CD8-positive, alpha-beta memory T cell (primary cell): ENCODE data around the gene MFAP3L. TPM values are rescaled to one million over a fixed set of nuclear protein-coding genes. Genes with fewer than 3 reads are reported as not detected.
A peak's percentile ranks its signal among the peaks of the same experiment; 100 is the strongest.

ENCODE experiments used
- CTCF ChIA-PET: fragments of 350-600 bp; sonication (Branson Sonifier 250); formaldehyde crosslinking; loops from one replicate; lab custom pipeline; 2021; ENCODE audit warnings: antibody characterized with exemption; lab: Charles Lee
- POLR2A ChIA-PET: fragments of 350-600 bp; sonication (Branson Sonifier 250); formaldehyde crosslinking; loops from one replicate; lab custom pipeline; 2021; ENCODE audit warnings: antibody characterized with exemption; lab: Charles Lee
- DNase-seq, 5 donors: peaks; one replicate each; pipeline versions ENCODE4 v3.0.0 to v3.0.0-alpha.2; 2020 to 2022; ENCODE audit warnings: mixed read lengths in 1 of 5
- H3K27ac ChIP-seq: one replicate; pipeline ENCODE4 v1.7.0; 2013; ENCODE audit warnings: low read depth, mild to moderate bottlenecking, low read length, moderate library complexity
- H3K27me3 ChIP-seq: 2 replicates; pipeline ENCODE4 v1.7.0; 2013; ENCODE audit warnings: low read length, mild to moderate bottlenecking; ENCODE audit not compliant: insufficient read depth, poor library complexity, severe bottlenecking
- H3K36me3 ChIP-seq: 2 replicates; pipeline ENCODE4 v1.7.0; 2013; ENCODE audit warnings: mild to moderate bottlenecking, low read length, moderate library complexity; ENCODE audit not compliant: insufficient read depth
- H3K4me1 ChIP-seq: 2 replicates; pipeline ENCODE4 v1.7.0; 2013; ENCODE audit warnings: mild to moderate bottlenecking, low read length, moderate library complexity; ENCODE audit not compliant: insufficient read depth
- H3K4me3 ChIP-seq: 2 replicates; pipeline ENCODE4 v1.7.0; 2013; ENCODE audit warnings: mild to moderate bottlenecking, low read length
- H3K9me3 ChIP-seq: 2 replicates; pipeline ENCODE4 v1.7.0; 2013; ENCODE audit warnings: mild to moderate bottlenecking, low read length
- H3K27ac Mint-ChIP-seq, 8 donors: one replicate each; pipeline ENCODE4 v1.8.0; 2020 to 2021; ENCODE audit warnings: mixed read lengths in 8 of 8, mild to moderate bottlenecking in 6 of 8, inconsistent platforms in 3 of 8, moderate library complexity in 3 of 8
- H3K27me3 Mint-ChIP-seq, 2 donors: one replicate each; pipeline ENCODE4 v1.8.0; 2020 to 2021; ENCODE audit warnings: mixed read lengths in 2 of 2, mild to moderate bottlenecking in 1 of 2, moderate library complexity in 1 of 2
- H3K36me3 Mint-ChIP-seq, 3 donors: one replicate each; pipeline ENCODE4 v1.8.0; 2020 to 2021; ENCODE audit warnings: mixed read lengths in 3 of 3, inconsistent platforms in 1 of 3, mild to moderate bottlenecking in 1 of 3
- H3K4me1 Mint-ChIP-seq, 3 donors: one replicate each; pipeline ENCODE4 v1.8.0; 2020 to 2021; ENCODE audit warnings: mixed read lengths in 3 of 3, inconsistent platforms in 1 of 3, mild to moderate bottlenecking in 1 of 3
- H3K4me3 Mint-ChIP-seq, 7 donors: one replicate each; pipeline ENCODE4 v1.8.0; 2020 to 2021; ENCODE audit warnings: mixed read lengths in 7 of 7, mild to moderate bottlenecking in 6 of 7, moderate library complexity in 4 of 7, inconsistent platforms in 2 of 7
- H3K9me3 Mint-ChIP-seq, 5 donors: one replicate each; pipeline ENCODE4 v1.8.0; 2020 to 2022; ENCODE audit warnings: mixed read lengths in 5 of 5, mild to moderate bottlenecking in 3 of 5, moderate library complexity in 2 of 5, inconsistent platforms in 1 of 5
- polyA plus RNA-seq: library from polyadenylated mRNA; unstranded; fragments of 300-500 nt; fragmentation: Illumina TruSeq; gene quantifications from one replicate; pipeline ENCODE4 v1.2.3, GENCODE V29; 2021
- total RNA-seq, 2 experiments: library from RNA; stranded (reverse); gene quantifications; one replicate each; pipeline ENCODE4 v1.2.3, GENCODE V29; 2021

MFAP3L gene
- total RNA-seq (1 to 10 TPM; 3.0 to 3.3 TPM), polyA plus RNA-seq (0.10 TPM)

DNA sequence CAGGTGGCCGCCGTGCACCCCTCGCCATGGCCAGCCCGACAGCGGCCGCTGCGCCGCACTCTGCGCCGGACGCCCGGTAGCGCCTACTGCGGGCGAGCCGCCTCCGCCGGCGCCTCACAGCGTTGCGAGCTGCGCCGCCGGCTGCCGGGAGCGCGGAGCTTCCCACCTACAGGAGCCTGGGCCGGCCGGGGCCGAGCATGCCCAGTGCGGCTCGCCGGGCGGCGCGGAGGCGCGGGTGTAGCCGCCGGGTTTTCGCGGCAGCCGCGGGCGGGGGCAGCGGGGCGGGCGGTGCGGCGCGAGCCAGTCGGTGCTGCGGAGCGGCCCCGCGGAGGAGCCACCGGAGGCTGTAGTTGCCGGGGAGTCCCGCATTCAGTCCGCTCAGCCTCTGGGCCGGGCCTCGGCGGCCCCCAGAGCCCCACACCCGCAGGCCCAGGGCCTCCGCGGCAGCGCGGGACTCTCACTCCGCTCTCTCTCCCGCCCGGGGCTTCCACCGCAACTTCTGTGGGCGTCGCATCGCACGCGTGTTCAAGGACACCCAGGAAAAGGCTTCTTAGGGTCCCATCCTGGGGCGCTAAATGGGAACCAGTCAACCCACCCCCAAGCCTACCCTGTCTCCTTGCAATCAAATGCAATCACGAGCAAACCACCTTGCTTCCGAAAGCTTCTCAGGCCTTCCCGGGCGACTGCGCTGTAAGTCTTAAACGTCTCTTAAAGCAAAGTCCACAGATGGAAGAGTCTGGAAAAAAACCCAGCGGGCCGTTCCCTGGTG lies at the start of gene MFAP3L:
Gene MFAP3L, minus strand, starts transcription at position 143 of the 769 bp plus-strand sequence. CDS start 20,518 bp downstream, outside the sequence.
- Mint-ChIP-seq H3K9me3 (peaks cover 0 to 1% (median 0%) of the 10 kb centered on the region in 5 donors), H3K27me3 (peaks cover 9 to 26% of the 10 kb centered on the region in 2 donors), H3K36me3 (peaks cover 0 to 9% (median 0%) of the 10 kb centered on the region in 3 donors), H3K27ac (peak within 1 kb of the TSS; percentile 69 to 93 (median 88)), H3K4me3 (peak within 1 kb of the TSS; percentile 91 to 97 (median 92)), H3K4me1 (peaks cover 12 to 20% (median 18%) of the 10 kb centered on the region in 3 donors)
- DNase-seq = peak; percentile 65 to 87 (median 82)
- peaks cover 9% of the 10 kb centered on the region for H3K27me3 ChIP-seq
- CTCF ChIA-PET = interaction anchor here (1.1 to 1.5 kb wide), 3 partner anchors 14 to 1708 kb away, joined by 3 to 4 read pairs (median 3); partner anchors contain the start of gene NEK1
- H3K9me3 ChIP-seq = no peaks in the 10 kb centered on the region
- peak within 1 kb of the TSS; percentile 90 for H3K4me3 ChIP-seq
- POLR2A ChIA-PET = interaction anchor here (0.7 kb wide), 1 partner anchor 367 kb away, joined by 10 read pairs; no protein-coding TSS in a partner anchor
- H3K36me3 ChIP-seq = no peaks in the 10 kb centered on the region
- H3K4me1 ChIP-seq = peaks cover 4% of the 10 kb centered on the region
- peak within 1 kb of the TSS; percentile 61 for H3K27ac ChIP-seq

DNA sequence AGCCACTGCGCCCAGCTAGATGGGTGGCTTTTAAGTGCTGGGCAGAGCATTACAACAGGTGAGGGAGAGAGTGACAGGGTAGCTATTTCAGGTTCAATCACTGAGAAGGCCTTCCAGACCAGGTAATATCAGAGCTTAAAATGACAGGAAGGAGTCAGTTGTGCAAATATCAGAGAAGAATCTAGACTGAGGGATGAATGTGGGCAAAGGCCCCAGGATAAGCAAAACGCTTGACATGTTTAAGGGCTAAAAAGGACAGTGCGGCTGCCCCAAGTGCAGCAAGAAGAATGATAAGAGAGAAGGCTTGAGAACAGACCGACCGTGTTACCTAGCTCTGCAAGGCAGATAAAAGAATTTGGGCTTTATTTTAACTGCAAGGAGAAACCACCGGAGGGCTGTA lies 45.0 kb upstream of the MFAP3L start:
- POLR2A ChIA-PET = no interaction called here
- Histone ChIP-seq H3K9me3 (no peaks in the 10 kb centered on the region), H3K36me3 (no peaks in the 10 kb centered on the region), H3K4me1 (no peaks in the 10 kb centered on the region), H3K27me3 (no peaks in the 10 kb centered on the region), H3K27ac (no peak overlapping the region), H3K4me3 (no peak overlapping the region)
- Mint-ChIP-seq H3K9me3 (no peaks in the 10 kb centered on the region), H3K27ac (no peak overlapping the region), H3K36me3 (no peaks in the 10 kb centered on the region), H3K4me1 (no peaks in the 10 kb centered on the region), H3K4me3 (no peak overlapping the region), H3K27me3 (peaks cover 0 to 8% of the 10 kb centered on the region in 2 donors)
- DNase-seq = no peak
- CTCF ChIA-PET = no interaction called here

DNA sequence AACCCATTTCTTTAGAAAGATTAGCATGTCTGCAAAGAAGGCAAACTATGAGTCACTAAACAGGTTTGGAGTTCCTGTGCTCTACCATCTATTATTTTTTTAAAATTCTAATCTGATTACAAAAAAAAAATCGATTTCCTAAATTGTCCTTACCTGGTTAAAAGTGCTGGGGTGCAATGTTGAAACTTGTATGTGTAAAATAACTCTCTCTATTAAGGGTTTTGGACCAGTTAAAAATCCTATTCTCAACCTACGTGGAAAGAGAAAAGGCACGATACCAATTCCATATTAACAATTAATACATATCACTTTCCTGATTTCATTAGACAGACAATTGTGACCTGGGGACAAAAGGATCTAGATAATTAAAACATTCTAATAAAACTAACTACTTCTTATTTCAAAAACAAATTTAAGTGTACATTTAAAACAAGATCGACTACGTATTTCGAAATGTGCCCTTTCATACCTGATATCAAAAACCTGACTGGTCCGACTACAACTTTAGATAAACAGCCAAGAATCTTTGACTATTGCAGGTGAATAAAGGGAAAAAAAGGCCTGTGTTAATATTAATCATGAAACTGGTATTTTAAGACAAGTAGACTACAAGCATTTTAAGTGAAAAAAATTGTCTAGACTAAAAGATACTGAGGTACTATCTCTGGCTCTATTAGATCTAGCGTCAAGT lies 42.4 kb upstream of the MFAP3L start:
- H3K4me3 Mint-ChIP-seq = no peak overlapping the region
- no peaks in the 10 kb centered on the region for H3K4me1 ChIP-seq
- no peak overlapping the region for H3K27ac ChIP-seq
- H3K4me1 Mint-ChIP-seq = no peaks in the 10 kb centered on the region
- no peak overlapping the region for H3K4me3 ChIP-seq
- ChIA-PET POLR2A (no interaction called here), CTCF (no interaction called here)
- no peak for DNase-seq
- no peak overlapping the region for H3K27ac Mint-ChIP-seq
- no peaks in the 10 kb centered on the region for H3K36me3 ChIP-seq
- H3K9me3 ChIP-seq = no peaks in the 10 kb centered on the region
- no peaks in the 10 kb centered on the region for H3K9me3 Mint-ChIP-seq
- H3K27me3 Mint-ChIP-seq = peaks cover 2 to 3% of the 10 kb centered on the region in 2 donors
- no peaks in the 10 kb centered on the region for H3K36me3 Mint-ChIP-seq
- no peaks in the 10 kb centered on the region for H3K27me3 ChIP-seq

- no peak for DNase-seq
- ChIA-PET CTCF (no interaction called here), POLR2A (no interaction called here)
- no peaks in the 10 kb centered on the region for H3K36me3 ChIP-seq
- no peaks in the 10 kb centered on the region for H3K9me3 Mint-ChIP-seq
- no peaks in the 10 kb centered on the region for H3K4me1 ChIP-seq
- no peaks in the 10 kb centered on the region for H3K4me1 Mint-ChIP-seq
- no peak overlapping the region for H3K27ac ChIP-seq
- H3K4me3 ChIP-seq = no peak overlapping the region
- no peak overlapping the region for H3K4me3 Mint-ChIP-seq
- no peaks in the 10 kb centered on the region for H3K36me3 Mint-ChIP-seq
- no peaks in the 10 kb centered on the region for H3K27me3 ChIP-seq
- no peaks in the 10 kb centered on the region for H3K9me3 ChIP-seq
- no peak overlapping the region for H3K27ac Mint-ChIP-seq
- peaks cover 3 to 31% of the 10 kb centered on the region in 2 donors for H3K27me3 Mint-ChIP-seq
Observed at GRCh38 chr4:170059421-170059820, 33.2 kb upstream of the MFAP3L start.

DNA sequence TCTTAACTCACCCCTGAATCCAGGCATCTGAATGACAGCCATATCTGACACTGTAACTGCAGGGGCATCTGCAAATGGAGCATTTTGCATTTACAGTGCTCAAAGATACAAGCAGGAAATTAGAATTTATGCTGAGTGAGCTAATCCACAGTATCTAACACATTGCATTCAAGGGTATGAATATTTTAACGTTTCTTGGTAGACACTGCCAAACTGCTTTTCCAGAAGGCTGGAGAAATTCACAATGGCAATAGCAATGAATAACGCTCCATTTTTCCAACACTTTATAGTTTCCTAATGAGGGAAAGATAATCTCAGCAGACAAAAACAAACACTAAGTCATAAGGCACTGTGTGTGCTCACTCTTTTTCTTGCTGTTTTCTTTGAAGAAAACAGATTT lies 32.6 kb upstream of the MFAP3L start:
- DNase-seq = no peak
- Mint-ChIP-seq H3K4me1 (no peaks in the 10 kb centered on the region), H3K27ac (no peak overlapping the region), H3K27me3 (peaks cover 3 to 31% of the 10 kb centered on the region in 2 donors), H3K9me3 (no peaks in the 10 kb centered on the region), H3K4me3 (no peak overlapping the region), H3K36me3 (no peaks in the 10 kb centered on the region)
- H3K36me3 ChIP-seq = no peaks in the 10 kb centered on the region
- H3K4me1 ChIP-seq = no peaks in the 10 kb centered on the region
- H3K4me3 ChIP-seq = no peak overlapping the region
- H3K27me3 ChIP-seq = no peaks in the 10 kb centered on the region
- ChIA-PET POLR2A (no interaction called here), CTCF (no interaction called here)
- no peak overlapping the region for H3K27ac ChIP-seq
- no peaks in the 10 kb centered on the region for H3K9me3 ChIP-seq

DNA sequence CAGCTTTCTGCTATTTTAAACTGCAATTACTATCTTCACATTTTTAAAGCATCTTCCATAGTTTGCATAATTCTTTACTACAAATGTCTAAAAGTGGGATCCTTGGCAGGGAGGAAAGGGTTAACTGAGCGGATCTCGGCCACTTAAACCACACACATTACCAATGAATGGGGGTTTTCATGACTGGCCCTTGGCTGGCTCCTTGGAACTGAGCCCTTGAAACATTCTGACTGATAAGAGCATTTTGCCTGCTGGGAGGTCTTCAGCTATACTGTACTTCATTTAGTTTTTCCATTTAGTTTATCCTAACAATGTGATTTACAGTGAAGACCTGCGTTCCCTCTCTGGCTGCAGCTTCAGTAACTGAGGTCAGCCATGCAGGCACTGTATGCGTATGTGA lies 31.7 kb upstream of the MFAP3L start:
- no peaks in the 10 kb centered on the region for H3K36me3 ChIP-seq
- CTCF ChIA-PET = no interaction called here

DNA sequence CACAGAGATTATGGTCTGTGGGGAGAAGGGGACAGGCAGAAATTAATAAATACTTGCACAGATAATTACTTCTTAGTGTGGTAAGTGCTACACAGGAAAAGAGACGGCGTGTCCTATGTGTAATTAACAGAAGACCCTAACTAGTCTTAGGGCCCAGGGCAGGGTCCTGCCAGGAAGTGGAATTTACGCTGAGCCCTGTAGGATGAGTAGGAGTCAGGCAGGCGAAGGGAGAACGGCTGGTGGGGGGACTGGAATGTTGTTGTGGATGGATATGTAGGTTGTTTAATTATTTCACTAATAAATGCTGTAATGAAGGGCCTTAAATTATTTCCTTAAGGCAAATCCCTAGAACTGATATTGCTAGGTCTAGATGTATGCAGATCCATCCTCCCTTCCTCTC lies 26.7 kb upstream of the MFAP3L start:
- Histone ChIP-seq H3K4me3 (no peak overlapping the region), H3K4me1 (no peaks in the 10 kb centered on the region), H3K9me3 (no peaks in the 10 kb centered on the region), H3K27me3 (no peaks in the 10 kb centered on the region), H3K27ac (no peak overlapping the region), H3K36me3 (no peaks in the 10 kb centered on the region)
- Mint-ChIP-seq H3K27me3 (peaks cover 5 to 29% of the 10 kb centered on the region in 2 donors), H3K4me3 (no peak overlapping the region), H3K27ac (no peak overlapping the region), H3K4me1 (no peaks in the 10 kb centered on the region), H3K9me3 (no peaks in the 10 kb centered on the region), H3K36me3 (no peaks in the 10 kb centered on the region)
- CTCF ChIA-PET = no interaction called here
- POLR2A ChIA-PET = interaction anchor here (0.7 kb wide), 1 partner anchor 130 kb away, joined by 3 read pairs; no protein-coding TSS in a partner anchor
- DNase-seq = no peak

More for the DNA sequence above, 31.7 kb upstream of the MFAP3L start:
- Mint-ChIP-seq H3K36me3 (no peaks in the 10 kb centered on the region), H3K27ac (no peak overlapping the region), H3K9me3 (no peaks in the 10 kb centered on the region), H3K4me1 (no peaks in the 10 kb centered on the region), H3K27me3 (peaks cover 5 to 26% of the 10 kb centered on the region in 2 donors), H3K4me3 (no peak overlapping the region)
- POLR2A ChIA-PET = no interaction called here
- H3K9me3 ChIP-seq = no peaks in the 10 kb centered on the region
- no peaks in the 10 kb centered on the region for H3K27me3 ChIP-seq
- no peak overlapping the region for H3K27ac ChIP-seq
- H3K4me3 ChIP-seq = no peak overlapping the region
- no peak for DNase-seq
- H3K4me1 ChIP-seq = no peaks in the 10 kb centered on the region

GRCh38 chr4:170051402-170051801 lies 25.2 kb upstream of the MFAP3L start:
- H3K9me3 ChIP-seq = no peaks in the 10 kb centered on the region
- H3K36me3 ChIP-seq = no peaks in the 10 kb centered on the region
- Mint-ChIP-seq H3K4me3 (no peak overlapping the region), H3K9me3 (no peaks in the 10 kb centered on the region), H3K27me3 (peaks cover 5 to 20% of the 10 kb centered on the region in 2 donors), H3K36me3 (no peaks in the 10 kb centered on the region), H3K27ac (no peak overlapping the region), H3K4me1 (no peaks in the 10 kb centered on the region)
- DNase-seq = no peak
- H3K27ac ChIP-seq = no peak overlapping the region
- ChIA-PET POLR2A (no interaction called here), CTCF (interaction anchor here (0.9 to 1.0 kb wide), 2 partner anchors 241 to 439 kb away, joined by 3 read pairs; partner anchors contain the start of gene NEK1)
- no peaks in the 10 kb centered on the region for H3K27me3 ChIP-seq
- no peak overlapping the region for H3K4me3 ChIP-seq
- no peaks in the 10 kb centered on the region for H3K4me1 ChIP-seq
